Kidney epithelial cell (primary cell): ENCODE measurements around the gene XRCC1. TPM values are rescaled to one million over a fixed set of nuclear protein-coding genes. Genes with fewer than 3 reads are reported as not detected.
A peak's percentile ranks its signal among the peaks of the same experiment; 100 is the strongest.

ENCODE experiments used
- DNase-seq: peaks from one replicate; pipeline ENCODE4 v3.0.0-alpha.2; 2010; ENCODE audit warnings: low read depth
- H3K27me3 ChIP-seq: 2 replicates; pipeline ENCODE4 v1.6.0; 2011; ENCODE audit warnings: low read length; ENCODE audit not compliant: control insufficient read depth, insufficient read depth
- H3K36me3 ChIP-seq: 2 replicates; pipeline ENCODE4 v1.5.1; 2011; ENCODE audit warnings: low read length; ENCODE audit not compliant: control insufficient read depth, insufficient read depth
- H3K4me3 ChIP-seq: 2 replicates; pipeline ENCODE4 v1.5.1; 2011; ENCODE audit warnings: low read depth, mild to moderate bottlenecking, control low read depth, low read length
- CTCF ChIP-seq: IDR thresholded peaks from 2 replicates; pipeline ENCODE4 v1.5.1; 2011; ENCODE audit warnings: mild to moderate bottlenecking, moderate library complexity, low read length, control low read depth, inconsistent platforms; ENCODE audit not compliant: insufficient read depth, poor library complexity, severe bottlenecking
- total RNA-seq: library from RNA; depleted of rRNA; stranded (reverse); fragments of >200 nt; gene quantifications from 2 replicates; pipeline ENCODE4 v1.2.3, GENCODE V29; 2015

XRCC1 gene
- total RNA-seq, 1 donor from 2014 or later = 32.9 TPM

DNA sequence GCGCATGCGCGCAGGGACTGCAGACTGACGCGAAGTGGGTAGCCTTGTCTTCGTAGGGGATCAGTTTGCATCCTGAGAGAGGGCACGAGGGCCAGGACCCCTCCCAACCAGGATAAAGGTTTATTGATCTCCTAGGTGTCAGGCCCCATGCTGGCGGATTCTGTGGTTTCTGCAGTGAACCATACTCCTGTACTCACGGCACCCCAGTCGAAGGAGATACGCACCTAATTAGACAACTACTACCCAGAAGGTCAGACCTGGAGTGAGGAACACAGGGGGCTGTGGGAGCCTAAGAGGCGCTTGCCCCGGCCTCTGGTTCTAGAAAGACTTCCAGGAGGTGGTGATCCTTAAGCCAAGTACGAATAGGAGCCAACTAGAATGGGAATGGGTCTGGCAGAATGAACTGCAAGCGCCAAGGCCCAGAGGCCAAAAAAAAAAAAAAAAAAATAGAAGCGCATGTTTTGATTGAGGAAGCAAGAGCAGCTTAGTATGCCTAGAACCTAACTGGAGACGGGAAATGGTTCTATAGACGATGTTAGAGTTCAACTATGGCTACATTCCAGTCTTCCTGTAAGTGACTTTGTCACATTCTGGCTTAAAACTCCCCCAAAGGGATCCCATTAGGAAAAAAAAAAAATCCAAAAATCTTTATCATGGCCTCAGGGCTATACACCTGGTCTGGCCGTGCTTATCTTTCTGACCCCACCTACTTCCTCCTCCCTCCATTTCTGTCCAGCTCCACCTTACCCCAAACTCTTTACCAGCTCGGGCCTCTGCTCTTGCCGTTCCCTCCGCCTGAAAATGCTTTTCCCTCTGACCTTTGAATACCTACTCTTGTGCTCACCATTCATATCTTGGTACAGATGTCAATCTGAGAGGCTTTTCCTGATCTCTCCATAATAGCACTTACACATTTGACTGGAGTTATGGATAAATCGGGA is 45.0 kb upstream of the XRCC1 start:
- TF ChIP-seq CTCF = no peak
- no peaks in the 10 kb centered on the region for H3K27me3 ChIP-seq
- DNase-seq = no peak
- H3K4me3 ChIP-seq = peak overlapping the region; percentile 70
- H3K36me3 ChIP-seq = no peaks in the 10 kb centered on the region

- peak within 1 kb of the TSS; percentile 70 for H3K4me3 ChIP-seq
- DNase-seq = peak; percentile 49
- no peaks in the 10 kb centered on the region for H3K27me3 ChIP-seq
- no peak for TF ChIP-seq CTCF
- H3K36me3 ChIP-seq = no peaks in the 10 kb centered on the region
These were observed 44.1 kb upstream of the XRCC1 start, which contains the start of gene ZNF428 for GRCh38 chr19:43619262-43620060. TSS of gene ZNF428 (minus strand) at chr19:43619629. CDS start at chr19:43614304, 5,325 bp downstream.

DNA sequence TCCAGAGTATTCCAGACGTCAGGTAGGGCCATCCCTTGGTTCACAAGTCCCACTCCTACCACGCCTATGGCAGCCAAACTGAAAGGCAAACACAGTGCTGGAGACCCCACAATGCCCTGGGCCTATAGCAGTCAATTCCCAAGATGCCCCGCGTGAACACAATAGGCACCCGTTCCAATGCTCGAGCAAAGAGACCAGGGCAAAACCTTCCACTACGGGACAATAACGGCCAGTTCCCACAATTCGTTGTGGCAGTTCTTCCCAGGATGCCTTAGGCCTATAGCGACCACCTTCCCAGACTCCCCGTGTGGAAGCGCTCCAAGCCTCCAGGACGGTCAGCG is 43.6 kb upstream of the XRCC1 start:
- no peaks in the 10 kb centered on the region for H3K36me3 ChIP-seq
- H3K4me3 ChIP-seq = peak overlapping the region; percentile 70
- H3K27me3 ChIP-seq = no peaks in the 10 kb centered on the region
- no peak for DNase-seq
- no peak for TF ChIP-seq CTCF

- H3K27me3 ChIP-seq = no peaks in the 10 kb centered on the region
- no peaks in the 10 kb centered on the region for H3K36me3 ChIP-seq
- no peak for TF ChIP-seq CTCF
- no peak overlapping the region for H3K4me3 ChIP-seq
- no peak for DNase-seq
These were observed 41.6 kb upstream of the XRCC1 start for GRCh38 chr19:43616954-43617353.

DNA sequence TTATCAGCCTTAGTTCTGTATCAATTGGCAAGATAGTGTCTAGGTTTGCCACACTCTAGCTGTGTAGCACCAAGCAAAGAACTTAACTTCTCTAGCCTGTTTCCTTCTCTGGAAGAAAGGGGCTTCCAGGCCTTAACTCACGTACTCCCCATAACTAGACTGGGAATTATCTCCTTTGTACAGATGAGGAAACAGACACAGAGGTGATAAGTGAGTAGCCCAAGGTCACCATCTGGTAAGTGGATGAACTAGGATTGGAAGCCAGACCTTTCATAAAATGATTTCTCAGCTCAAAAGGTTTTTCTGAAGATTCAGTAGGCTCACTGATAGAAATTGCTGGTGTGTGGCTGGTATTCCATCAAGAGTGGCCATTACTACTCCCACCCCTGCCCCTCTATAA is 41.0 kb upstream of the XRCC1 start:
- TF ChIP-seq CTCF = no peak
- Histone ChIP-seq H3K4me3 (no peak overlapping the region), H3K36me3 (no peaks in the 10 kb centered on the region), H3K27me3 (no peaks in the 10 kb centered on the region)
- DNase-seq = no peak
